HCT116 (cell line): ENCODE measurements around the gene SLMAP. TPM values are rescaled to one million over a fixed set of nuclear protein-coding genes. Genes with fewer than 3 reads are reported as not detected.

Source experiments
- ATAC-seq: fragments of 200-7000 bp; cut with Tn5 transposase; 2 replicates; pipeline ENCODE4 v1.9.1; 2020; ENCODE audit warnings: mild to moderate bottlenecking, moderate library complexity
- BruUV-seq: library from RNA; stranded (reverse); fragments of 400-500 nt; replicated peaks from 2 replicates; lab custom pipeline; 2021; lab: Mats Ljungman, UMichigan
- CTCF ChIA-PET: fragments of 300-600 bp; sonication (Branson Sonifier 250); formaldehyde crosslinking; loops from one replicate; lab custom pipeline; 2021; ENCODE audit warnings: antibody characterized with exemption; lab: Charles Lee
- POLR2A ChIA-PET: fragments of 300-600, 350-600 bp; sonication (Branson Sonifier 250); formaldehyde crosslinking; loops from one replicate; lab custom pipeline; 2021; ENCODE audit warnings: antibody characterized with exemption; lab: Charles Lee
- RAD21 ChIA-PET, 2 experiments: fragments of 300-600 bp; sonication (Branson Sonifier 250); formaldehyde crosslinking; loops; one replicate each; lab custom pipeline; 2023; ENCODE audit warnings: low total read pairs in 2 of 2; ENCODE audit not compliant: uncharacterized antibody in 2 of 2, unreplicated experiment in 2 of 2, low non-redundant PET in 1 of 2; lab: Charles Lee
- DNase-seq: peaks from one replicate; pipeline ENCODE4 v3.0.0-alpha.2; 2010; ENCODE audit warnings: low read depth, low spot score
- H2AFZ ChIP-seq: fragments of 200-600 bp; shearing (Covaris generic), sonication (generic); 2 replicates; pipeline ENCODE4 v1.6.1; 2017; ENCODE audit warnings: low read depth, mixed run types, mixed read lengths, antibody characterized with exemption, low read length; ENCODE audit not compliant: poor library complexity, severe bottlenecking
- H3K27ac ChIP-seq: 2 replicates; pipeline ENCODE4 v1.5.1; 2012; ENCODE audit warnings: low read depth, low read length
- H3K27me3 ChIP-seq: fragments of 200-600 bp; sonication (generic); 2 replicates; pipeline ENCODE4 v1.6.1; 2016; ENCODE audit warnings: mixed run types, low read length, mixed read lengths; ENCODE audit not compliant: insufficient read depth
- H3K36me3 ChIP-seq, 2 experiments: fragments of 200-500 bp in 1 of 2; fragments of 200-600 bp in 1 of 2; sonication (Bioruptor generic) in 1 of 2; sonication (generic) in 1 of 2; 2 replicates each; pipeline versions ENCODE4 v1.5.1 to v1.6.1; 2014 to 2016; ENCODE audit warnings: low read length in 2 of 2, inconsistent platforms in 1 of 2, mixed read lengths in 1 of 2, mixed run types in 1 of 2; ENCODE audit not compliant: insufficient read depth in 2 of 2, control insufficient read depth in 1 of 2
- H3K4me1 ChIP-seq, 2 experiments: fragments of 200-600 bp in 1 of 2; sonication (generic) in 1 of 2; 2 replicates each; pipeline versions ENCODE4 v1.5.1 to v1.6.1; 2012 to 2017; ENCODE audit warnings: low read length in 2 of 2, inconsistent platforms in 1 of 2, mild to moderate bottlenecking in 1 of 2, mixed read lengths in 1 of 2, mixed run types in 1 of 2, moderate library complexity in 1 of 2; ENCODE audit not compliant: insufficient read depth in 2 of 2, control insufficient read depth in 1 of 2
- H3K4me2 ChIP-seq: fragments of 200-600 bp; sonication (generic); 2 replicates; pipeline ENCODE4 v1.6.1; 2017; ENCODE audit warnings: mixed run types, low read length, mixed read lengths
- H3K4me3 ChIP-seq, 2 experiments: fragments of 200-600 bp in 1 of 2; sonication (generic) in 1 of 2; replicated peaks in 1 of 2; 2 replicates each; pipeline ENCODE4 v1.5.1; 2011 to 2016; ENCODE audit warnings: low read length in 2 of 2, control low read depth in 1 of 2, low read depth in 1 of 2, mild to moderate bottlenecking in 1 of 2, mixed read lengths in 1 of 2, mixed run types in 1 of 2
- H3K79me2 ChIP-seq: fragments of 200-600 bp; sonication (generic); 2 replicates; pipeline ENCODE4 v1.6.1; 2017; ENCODE audit warnings: mild to moderate bottlenecking, mixed run types, low read length, moderate library complexity, mixed read lengths; ENCODE audit not compliant: insufficient read depth
- H3K9ac ChIP-seq: fragments of 200-600 bp; sonication (generic); 2 replicates; pipeline ENCODE4 v1.6.1; 2016; ENCODE audit warnings: low read length, mixed read lengths
- H3K9me2 ChIP-seq: fragments of 200-600 bp; sonication (generic), shearing (Covaris generic); 2 replicates; pipeline ENCODE4 v1.6.1; 2017; ENCODE audit warnings: mixed run types, mild to moderate bottlenecking, moderate library complexity; ENCODE audit not compliant: insufficient read depth
- H3K9me3 ChIP-seq, 2 experiments: fragments of 200-500 bp in 1 of 2; fragments of 200-600 bp in 1 of 2; sonication (Bioruptor generic) in 1 of 2; sonication (generic) in 1 of 2; 2 replicates each; pipeline ENCODE4 v1.6.1; 2014 to 2017; ENCODE audit warnings: low read length in 2 of 2, mixed read lengths in 2 of 2, inconsistent platforms in 1 of 2, low read depth in 1 of 2, mild to moderate bottlenecking in 1 of 2, mixed run types in 1 of 2, moderate library complexity in 1 of 2; ENCODE audit not compliant: control insufficient read depth in 1 of 2, insufficient read depth in 1 of 2
- H4K20me1 ChIP-seq: fragments of 200-600 bp; sonication (generic), shearing (Covaris generic); 2 replicates; pipeline ENCODE4 v1.6.1; 2017; ENCODE audit warnings: mixed run types, mild to moderate bottlenecking, moderate library complexity; ENCODE audit not compliant: insufficient read depth
- ATF3 ChIP-seq: IDR thresholded peaks from 2 replicates; pipeline ENCODE4 v1.6.1; 2012
- CBX3 ChIP-seq: IDR thresholded peaks from 2 replicates; pipeline ENCODE4 v1.6.1; 2012; ENCODE audit warnings: low read depth
- CEBPB ChIP-seq: IDR thresholded peaks from 2 replicates; pipeline ENCODE4 v1.6.1; 2012; ENCODE audit warnings: low read depth
- CTCF ChIP-seq, 3 experiments: fragments of 200-600 bp in 1 of 3; sonication (generic) in 1 of 3; IDR thresholded peaks in 2 of 3; conservative IDR thresholded peaks in 1 of 3; 2 replicates each; pipeline ENCODE4 v1.5.1; 2012 to 2017; ENCODE audit warnings: low read depth in 2 of 3, low read length in 2 of 3, antibody characterized with exemption in 1 of 3, borderline replicate concordance in 1 of 3, control low read depth in 1 of 3, mild to moderate bottlenecking in 1 of 3, mixed read lengths in 1 of 3, mixed run types in 1 of 3, moderate library complexity in 1 of 3; ENCODE audit not compliant: insufficient read depth in 1 of 3
- EGR1 ChIP-seq: IDR thresholded peaks from 2 replicates; pipeline ENCODE4 v1.6.1; 2012; ENCODE audit warnings: low read depth
- EZH2phosphoT487 ChIP-seq: fragments of 200-600 bp; IDR thresholded peaks from 2 replicates; pipeline ENCODE4 v1.6.1; 2018; ENCODE audit warnings: antibody characterized with exemption, borderline replicate concordance
- FOSL1 ChIP-seq: IDR thresholded peaks from 2 replicates; pipeline ENCODE4 v1.6.1; 2012; ENCODE audit warnings: low read depth
- POLR2A ChIP-seq: IDR thresholded peaks from 2 replicates; pipeline ENCODE4 v1.7.0; 2011; ENCODE audit warnings: borderline replicate concordance; ENCODE audit not compliant: insufficient read depth, insufficient read length; ENCODE audit errors: extremely low read depth
- POLR2AphosphoS5 ChIP-seq: IDR thresholded peaks from 2 replicates; pipeline ENCODE4 v1.6.1; 2011; ENCODE audit warnings: mild to moderate bottlenecking, low read depth, low read length, moderate library complexity
- REST ChIP-seq: IDR thresholded peaks from 2 replicates; pipeline ENCODE4 v1.6.1; 2012; ENCODE audit warnings: low read depth
- SIN3A ChIP-seq: IDR thresholded peaks from 2 replicates; pipeline ENCODE4 v1.6.1; 2012; ENCODE audit warnings: low read depth
- SP1 ChIP-seq: IDR thresholded peaks from 2 replicates; pipeline ENCODE4 v1.6.1; 2012; ENCODE audit warnings: low read depth
- SRF ChIP-seq: IDR thresholded peaks from 2 replicates; pipeline ENCODE4 v1.6.1; 2012; ENCODE audit warnings: low read depth
- YY1 ChIP-seq: IDR thresholded peaks from 2 replicates; pipeline ENCODE4 v1.6.1; 2011; ENCODE audit warnings: low read length, low read depth, moderate library complexity, mild to moderate bottlenecking; ENCODE audit not compliant: insufficient replicate concordance; ENCODE audit errors: extremely low read depth
- ZFX ChIP-seq: fragments of 450-650 bp; IDR thresholded peaks from 2 replicates; pipeline ENCODE4 v1.6.1; 2017
- ZNF274 ChIP-seq: fragments of 200-500 bp; sonication (Bioruptor generic); IDR thresholded peaks from 2 replicates; pipeline ENCODE4 v1.6.1; 2014; ENCODE audit warnings: mild to moderate bottlenecking, low read depth, low read length, inconsistent platforms
- intact Hi-C: fragments of 100-400 bp; cut with micrococcal nuclease; formaldehyde crosslinking; loops from 2 replicates; pipeline ENCODE4 v1.10.0; 2022
- total RNA-seq: library from RNA; stranded (reverse); gene quantifications from one replicate; pipeline ENCODE4 v1.2.1, GENCODE V29; 2021; ENCODE audit not compliant: unreplicated experiment

SLMAP gene
- total RNA-seq, 1 experiment from 2014 or later: 81.0 TPM

GRCh38 chr3:57973715-57974477 lies 217.8 kb downstream of the SLMAP start:
- intact Hi-C loops: no loop called here
- BruUV-seq: no TSS peak
- TF ChIP-seq POLR2AphosphoS5: no peak
- no peak for TF ChIP-seq POLR2A
- no peak for TF ChIP-seq EZH2phosphoT487
- TF ChIP-seq CTCF (IDR thresholded peaks at IDR 0.05 in 2 of 3, conservative IDR thresholded peaks at IDR 0.05 in 1 of 3; ENCODE audit: borderline replicate concordance in 1 of 3, insufficient read depth in 1 of 3, low read depth in 2 of 3, low read length in 2 of 3): no peak
- TF ChIP-seq SIN3A: no peak
- TF ChIP-seq CBX3: no peak
- TF ChIP-seq ZFX: no peak
- no peak for TF ChIP-seq SRF
- TF ChIP-seq FOSL1: no peak
- TF ChIP-seq SP1: no peak
- no peak for TF ChIP-seq CEBPB
- no peak for TF ChIP-seq YY1
- TF ChIP-seq REST: no peak
- no peak for TF ChIP-seq ZNF274
- no peak for TF ChIP-seq EGR1
- no peak for TF ChIP-seq ATF3
- no peak overlapping the region for H3K4me3 ChIP-seq
- H3K27me3 ChIP-seq: no peaks in the 10 kb centered on the region
- no peak overlapping the region for H2AFZ ChIP-seq
- no peaks in the 10 kb centered on the region for H3K36me3 ChIP-seq
- H4K20me1 ChIP-seq: no peaks in the 10 kb centered on the region
- no peak overlapping the region for H3K27ac ChIP-seq
- no peak overlapping the region for H3K9ac ChIP-seq
- H3K9me2 ChIP-seq: no peaks in the 10 kb centered on the region
- ChIA-PET POLR2A (interaction anchor here (1.3 to 1.5 kb wide), 2 partner anchors 12 to 78 kb away, joined by 3 to 5 read pairs; no protein-coding TSS in a partner anchor), RAD21 (interaction anchor here in 1 of 2 experiments (0.6 to 0.7 kb wide), 2 partner anchors 9 to 577 kb away, joined by 3 to 8 read pairs; no protein-coding TSS in a partner anchor), CTCF (no interaction called here)
- H3K4me1 ChIP-seq: peaks cover 50 to 86% of the 10 kb centered on the region in 2 experiments
- ATAC-seq (no peak), DNase-seq (no peak)
- no peaks in the 10 kb centered on the region for H3K79me2 ChIP-seq
- H3K4me2 ChIP-seq: peak overlapping the region; percentile 80
- H3K9me3 ChIP-seq: no peaks in the 10 kb centered on the region
